A673 (cell line): ENCODE data around the gene NEDD4L. TPM values are rescaled to one million over a fixed set of nuclear protein-coding genes. Genes with fewer than 3 reads are reported as not detected.

Experiments used
- BruUV-seq: library from RNA; stranded (reverse); fragments of 400-500 nt; replicated peaks from 2 replicates; lab custom pipeline; 2021; lab: Mats Ljungman, UMichigan
- CTCF ChIA-PET: fragments of 300-600 bp; sonication (Branson Sonifier 250); formaldehyde crosslinking; loops from one replicate; lab custom pipeline; 2022; ENCODE audit warnings: antibody characterized with exemption; lab: Charles Lee
- POLR2A ChIA-PET: fragments of 300-600 bp; sonication (Branson Sonifier 250); formaldehyde crosslinking; loops from one replicate; lab custom pipeline; 2022; ENCODE audit warnings: antibody characterized with exemption; ENCODE audit not compliant: low non-redundant PET; lab: Charles Lee
- DNase-seq: peaks from one replicate; pipeline ENCODE4 v3.0.0-alpha.2; 2015; ENCODE audit warnings: low spot score
- H3K27ac ChIP-seq: fragments of 200-600 bp; sonication (generic); 2 replicates; pipeline ENCODE4 v1.5.1; 2016; ENCODE audit warnings: mixed run types, low read depth, mild to moderate bottlenecking, mixed read lengths, antibody characterized with exemption, low read length; ENCODE audit not compliant: poor library complexity, severe bottlenecking
- H3K27me3 ChIP-seq: fragments of 200-600 bp; sonication (generic); replicated peaks from 2 replicates; pipeline ENCODE4 v1.6.1; 2017; ENCODE audit warnings: mixed run types, low read depth, mild to moderate bottlenecking, mixed read lengths, antibody characterized with exemption, low read length; ENCODE audit not compliant: insufficient read depth, poor library complexity
- H3K36me3 ChIP-seq: fragments of 200-600 bp; sonication (generic); 2 replicates; pipeline ENCODE4 v1.6.1; 2016; ENCODE audit warnings: mixed run types, mild to moderate bottlenecking, mixed read lengths, antibody characterized with exemption, low read length; ENCODE audit not compliant: insufficient read depth, poor library complexity, severe bottlenecking
- H3K4me1 ChIP-seq: fragments of 200-600 bp; sonication (generic); 2 replicates; pipeline ENCODE4 v1.6.1; 2017; ENCODE audit warnings: mixed run types, mild to moderate bottlenecking, mixed read lengths, antibody characterized with exemption, low read length; ENCODE audit not compliant: insufficient read depth, poor library complexity, severe bottlenecking
- H3K4me3 ChIP-seq: fragments of 200-600 bp; sonication (generic); 2 replicates; pipeline ENCODE4 v1.5.1; 2016; ENCODE audit warnings: low read depth, mixed run types, mild to moderate bottlenecking, mixed read lengths, low read length; ENCODE audit not compliant: poor library complexity, severe bottlenecking
- H3K9me3 ChIP-seq: fragments of 200-600 bp; sonication (generic); 2 replicates; pipeline ENCODE4 v1.6.1; 2016; ENCODE audit warnings: mixed run types, low read depth, mild to moderate bottlenecking, mixed read lengths, antibody characterized with exemption, low read length; ENCODE audit not compliant: poor library complexity, severe bottlenecking
- EZH2 ChIP-seq: fragments of 200-600 bp; sonication (generic); IDR thresholded peaks from 2 replicates; pipeline ENCODE4 v1.6.1; 2017; ENCODE audit warnings: borderline replicate concordance, low read depth, mild to moderate bottlenecking, mixed read lengths, antibody characterized with exemption, low read length; ENCODE audit not compliant: poor library complexity, severe bottlenecking
- intact Hi-C: fragments of 100-400 bp; cut with micrococcal nuclease; formaldehyde crosslinking; loops from one replicate; pipeline ENCODE4 v1.10.0; 2022; ENCODE audit not compliant: unreplicated experiment
- total RNA-seq: library from RNA; stranded (reverse); gene quantifications from 2 replicates; pipeline ENCODE4 v1.2.3, GENCODE V29; 2021
- TF ChIP-seq, protein P1 (sequence below): fragments of 300-800, 200-600 bp; sonication (generic); conservative IDR thresholded peaks from 2 replicates; pipeline ENCODE4 v1.5.1; 2017; ENCODE audit warnings: low read depth, mild to moderate bottlenecking, antibody characterized with exemption, low read length, moderate library complexity, mixed read lengths

Gene NEDD4L
- total RNA-seq, 1 experiment from 2014 or later, result 15.3 TPM

DNA sequence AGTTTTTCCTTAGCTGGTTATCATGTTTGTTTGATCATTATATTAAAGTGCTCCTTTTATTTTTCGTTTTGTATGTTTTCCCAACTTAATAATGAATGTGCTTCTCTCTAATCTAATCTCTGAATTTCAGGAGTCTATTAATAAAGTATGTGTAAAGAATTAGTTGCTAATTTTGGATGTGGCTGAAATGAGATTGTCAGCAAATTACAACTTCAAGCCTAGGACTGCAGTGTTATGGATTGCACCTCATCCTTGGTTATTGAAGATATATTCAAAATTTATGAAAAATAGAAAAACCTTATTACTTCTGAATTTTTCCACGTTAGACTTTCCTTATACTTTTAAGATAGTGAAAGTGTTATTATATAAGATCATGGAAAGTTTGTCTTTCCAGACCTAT lies 227.7 kb downstream of the NEDD4L start:
- POLR2A ChIA-PET, result no interaction called here
- no peak for TF ChIP-seq EZH2
- TF ChIP-seq, protein P1, sequence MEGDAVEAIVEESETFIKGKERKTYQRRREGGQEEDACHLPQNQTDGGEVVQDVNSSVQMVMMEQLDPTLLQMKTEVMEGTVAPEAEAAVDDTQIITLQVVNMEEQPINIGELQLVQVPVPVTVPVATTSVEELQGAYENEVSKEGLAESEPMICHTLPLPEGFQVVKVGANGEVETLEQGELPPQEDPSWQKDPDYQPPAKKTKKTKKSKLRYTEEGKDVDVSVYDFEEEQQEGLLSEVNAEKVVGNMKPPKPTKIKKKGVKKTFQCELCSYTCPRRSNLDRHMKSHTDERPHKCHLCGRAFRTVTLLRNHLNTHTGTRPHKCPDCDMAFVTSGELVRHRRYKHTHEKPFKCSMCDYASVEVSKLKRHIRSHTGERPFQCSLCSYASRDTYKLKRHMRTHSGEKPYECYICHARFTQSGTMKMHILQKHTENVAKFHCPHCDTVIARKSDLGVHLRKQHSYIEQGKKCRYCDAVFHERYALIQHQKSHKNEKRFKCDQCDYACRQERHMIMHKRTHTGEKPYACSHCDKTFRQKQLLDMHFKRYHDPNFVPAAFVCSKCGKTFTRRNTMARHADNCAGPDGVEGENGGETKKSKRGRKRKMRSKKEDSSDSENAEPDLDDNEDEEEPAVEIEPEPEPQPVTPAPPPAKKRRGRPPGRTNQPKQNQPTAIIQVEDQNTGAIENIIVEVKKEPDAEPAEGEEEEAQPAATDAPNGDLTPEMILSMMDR, result no peak
- Histone ChIP-seq H3K4me1 (peaks cover 6% of the 10 kb centered on the region), H3K9me3 (no peaks in the 10 kb centered on the region), H3K27ac (no peak overlapping the region), H3K27me3 (no peaks in the 10 kb centered on the region), H3K4me3 (no peak overlapping the region), H3K36me3 (no peaks in the 10 kb centered on the region)
- CTCF ChIA-PET, result no interaction called here
- no TSS peak for BruUV-seq
- no peak for DNase-seq
- intact Hi-C loops, result no loop called here

DNA sequence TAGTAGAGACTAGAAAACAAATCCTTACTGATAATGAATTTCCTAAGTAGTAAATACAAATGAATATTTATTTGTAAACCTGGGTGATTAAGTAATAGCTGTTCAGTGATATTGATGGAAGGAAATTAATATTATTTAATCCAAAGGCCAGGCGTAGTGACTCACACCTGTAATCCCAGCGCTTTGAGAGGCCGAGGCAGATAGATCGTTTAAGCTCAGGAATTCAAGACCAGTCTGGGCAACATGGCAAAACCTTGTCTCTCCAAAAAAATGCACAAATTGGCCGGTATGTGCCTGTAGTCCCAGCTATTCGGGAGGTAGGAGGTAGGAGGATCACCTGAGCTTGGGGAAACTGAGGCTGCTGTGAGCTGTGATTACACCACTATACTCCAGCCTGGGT lies 228.2 kb downstream of the NEDD4L start:
- Histone ChIP-seq H3K27me3 (no peaks in the 10 kb centered on the region), H3K27ac (no peak overlapping the region), H3K4me3 (no peak overlapping the region), H3K9me3 (no peaks in the 10 kb centered on the region), H3K4me1 (peaks cover 6% of the 10 kb centered on the region), H3K36me3 (no peaks in the 10 kb centered on the region)
- BruUV-seq, result no TSS peak
- no peak for TF ChIP-seq EZH2
- TF ChIP-seq, protein P1, result no peak
- CTCF ChIA-PET, result no interaction called here
- intact Hi-C loops, result no loop called here
- DNase-seq, result no peak
- POLR2A ChIA-PET, result no interaction called here

DNA sequence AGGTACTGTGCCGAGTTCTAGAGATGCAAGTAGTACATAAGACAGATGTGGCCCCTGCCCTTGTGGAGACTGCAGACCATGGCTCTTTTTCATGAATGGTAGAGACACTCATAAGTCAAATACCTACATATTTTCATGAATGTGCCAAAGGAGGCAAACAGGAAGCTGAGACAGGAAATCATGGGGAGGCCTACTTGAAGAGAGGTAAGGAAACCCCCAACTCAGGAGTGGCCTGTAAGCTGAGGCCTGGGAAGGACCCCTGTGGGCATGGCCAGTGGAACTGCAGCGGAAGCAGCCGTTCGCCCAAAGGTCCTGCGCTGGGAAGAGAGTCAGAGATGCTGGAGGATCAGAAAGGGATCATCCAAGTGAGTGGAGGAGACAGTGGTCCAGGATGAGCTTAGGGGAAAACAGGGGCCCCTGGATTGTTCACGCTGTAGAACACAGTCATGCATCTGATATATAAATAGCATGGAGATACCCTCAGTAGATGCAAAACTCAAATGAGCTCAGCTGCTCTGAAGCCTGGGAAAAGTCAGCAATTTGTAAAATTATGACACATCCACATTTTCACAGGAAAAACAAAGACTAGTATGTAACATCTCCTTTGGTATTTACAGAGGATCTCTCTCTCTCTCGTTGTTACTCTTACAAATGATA lies 228.9 kb downstream of the NEDD4L start:
- H3K4me3 ChIP-seq, result no peak overlapping the region
- POLR2A ChIA-PET, result interaction anchor here (0.6 kb wide), 1 partner anchor 45 kb away, joined by 3 read pairs; no protein-coding TSS in a partner anchor
- intact Hi-C loops, result no loop called here
- peak; percentile 52 for DNase-seq
- no peaks in the 10 kb centered on the region for H3K36me3 ChIP-seq
- BruUV-seq, result no TSS peak
- H3K27ac ChIP-seq, result no peak overlapping the region
- H3K4me1 ChIP-seq, result peaks cover 6% of the 10 kb centered on the region
- CTCF ChIA-PET, result no interaction called here
- no peaks in the 10 kb centered on the region for H3K9me3 ChIP-seq
- TF ChIP-seq, protein P1, result no peak
- H3K27me3 ChIP-seq, result no peaks in the 10 kb centered on the region
